T-helper 2 cell treated with Interferon-gamma antibody and Interleukin-4, amounts not matched to agents 5 μg/mL and 100 μg/mL, for 36 hours (primary cell): Measurements from ENCODE around the gene FHIT.

Experiments
- DNase-seq: peaks from one replicate; pipeline ENCODE4 v3.0.0; 2021; ENCODE audit warnings: low spot score
- H3K27ac Mint-ChIP-seq: one replicate; pipeline ENCODE4 v1.8.0; 2021; ENCODE audit warnings: mild to moderate bottlenecking, mixed read lengths
- H3K27me3 Mint-ChIP-seq: one replicate; pipeline ENCODE4 v1.8.0; 2021; ENCODE audit warnings: low read depth, mixed read lengths
- H3K36me3 Mint-ChIP-seq: one replicate; pipeline ENCODE4 v1.8.0; 2021; ENCODE audit warnings: low read depth, mixed read lengths
- H3K4me1 Mint-ChIP-seq: one replicate; pipeline ENCODE4 v1.8.0; 2021; ENCODE audit warnings: low read depth, mixed read lengths
- H3K4me3 Mint-ChIP-seq: one replicate; pipeline ENCODE4 v1.8.0; 2022; ENCODE audit warnings: mild to moderate bottlenecking, moderate library complexity, mixed read lengths
- H3K9me3 Mint-ChIP-seq: one replicate; pipeline ENCODE4 v1.8.0; 2021; ENCODE audit warnings: mixed read lengths

Gene FHIT

GRCh38 chr3:61252836-61253235 is 1.6 kb upstream of the FHIT start:
- Mint-ChIP-seq H3K27ac (no peak overlapping the region), H3K4me3 (no peak overlapping the region), H3K27me3 (peaks cover 11% of the 10 kb centered on the region), H3K9me3 (no peaks in the 10 kb centered on the region), H3K4me1 (peaks cover 15% of the 10 kb centered on the region), H3K36me3 (peaks cover 1% of the 10 kb centered on the region)
- no peak for DNase-seq

- Mint-ChIP-seq H3K4me3 (peak overlapping the region; percentile 94), H3K27ac (peak overlapping the region; percentile 90), H3K9me3 (no peaks in the 10 kb centered on the region), H3K27me3 (peaks cover 5% of the 10 kb centered on the region), H3K36me3 (peaks cover 1% of the 10 kb centered on the region), H3K4me1 (peaks cover 15% of the 10 kb centered on the region)
- DNase-seq, result peak; percentile 8
Measured at GRCh38 chr3:61250784-61251173, 473 bp downstream of the FHIT start.

GRCh38 chr3:61248496-61248895 is 2.8 kb downstream of the FHIT start:
- DNase-seq, result no peak
- Mint-ChIP-seq H3K4me3 (no peak overlapping the region), H3K27ac (no peak overlapping the region), H3K4me1 (peaks cover 15% of the 10 kb centered on the region), H3K9me3 (no peaks in the 10 kb centered on the region), H3K36me3 (peaks cover 1% of the 10 kb centered on the region), H3K27me3 (peaks cover 3% of the 10 kb centered on the region)

- H3K9me3 Mint-ChIP-seq, result no peaks in the 10 kb centered on the region
- peaks cover 1% of the 10 kb centered on the region for H3K36me3 Mint-ChIP-seq
- H3K4me1 Mint-ChIP-seq, result peaks cover 15% of the 10 kb centered on the region
- no peak overlapping the region for H3K4me3 Mint-ChIP-seq
- no peak overlapping the region for H3K27ac Mint-ChIP-seq
- no peak for DNase-seq
- H3K27me3 Mint-ChIP-seq, result no peaks in the 10 kb centered on the region
Measured at GRCh38 chr3:61247191-61247590, 4.1 kb downstream of the FHIT start.

GRCh38 chr3:61239871-61240270 is 11.4 kb downstream of the FHIT start:
- H3K9me3 Mint-ChIP-seq, result no peaks in the 10 kb centered on the region
- no peak overlapping the region for H3K27ac Mint-ChIP-seq
- no peak overlapping the region for H3K4me3 Mint-ChIP-seq
- H3K4me1 Mint-ChIP-seq, result peaks cover 2% of the 10 kb centered on the region
- H3K36me3 Mint-ChIP-seq, result no peaks in the 10 kb centered on the region
- no peak for DNase-seq
- H3K27me3 Mint-ChIP-seq, result no peaks in the 10 kb centered on the region

GRCh38 chr3:61237858-61238257 is 13.4 kb downstream of the FHIT start:
- no peak overlapping the region for H3K27ac Mint-ChIP-seq
- H3K4me1 Mint-ChIP-seq, result peaks cover 2% of the 10 kb centered on the region
- no peak for DNase-seq
- H3K4me3 Mint-ChIP-seq, result no peak overlapping the region
- H3K27me3 Mint-ChIP-seq, result no peaks in the 10 kb centered on the region
- H3K36me3 Mint-ChIP-seq, result no peaks in the 10 kb centered on the region
- no peaks in the 10 kb centered on the region for H3K9me3 Mint-ChIP-seq

- peaks cover 2% of the 10 kb centered on the region for H3K4me1 Mint-ChIP-seq
- H3K36me3 Mint-ChIP-seq, result no peaks in the 10 kb centered on the region
- DNase-seq, result no peak
- H3K9me3 Mint-ChIP-seq, result no peaks in the 10 kb centered on the region
- H3K4me3 Mint-ChIP-seq, result no peak overlapping the region
- no peak overlapping the region for H3K27ac Mint-ChIP-seq
- H3K27me3 Mint-ChIP-seq, result no peaks in the 10 kb centered on the region
Measured at GRCh38 chr3:61236556-61236955, 14.7 kb downstream of the FHIT start.

GRCh38 chr3:61233746-61234145 is 17.5 kb downstream of the FHIT start:
- Mint-ChIP-seq H3K36me3 (no peaks in the 10 kb centered on the region), H3K9me3 (no peaks in the 10 kb centered on the region), H3K27me3 (no peaks in the 10 kb centered on the region), H3K4me3 (no peak overlapping the region), H3K4me1 (peaks cover 2% of the 10 kb centered on the region), H3K27ac (no peak overlapping the region)
- DNase-seq, result no peak

- H3K27ac Mint-ChIP-seq, result no peak overlapping the region
- H3K27me3 Mint-ChIP-seq, result no peaks in the 10 kb centered on the region
- DNase-seq, result no peak
- no peaks in the 10 kb centered on the region for H3K9me3 Mint-ChIP-seq
- H3K36me3 Mint-ChIP-seq, result no peaks in the 10 kb centered on the region
- H3K4me3 Mint-ChIP-seq, result no peak overlapping the region
- H3K4me1 Mint-ChIP-seq, result peaks cover 1% of the 10 kb centered on the region
Measured at GRCh38 chr3:61231693-61232092, 19.6 kb downstream of the FHIT start.

- Mint-ChIP-seq H3K9me3 (no peaks in the 10 kb centered on the region), H3K4me1 (no peaks in the 10 kb centered on the region), H3K4me3 (no peak overlapping the region), H3K36me3 (no peaks in the 10 kb centered on the region), H3K27me3 (no peaks in the 10 kb centered on the region), H3K27ac (no peak overlapping the region)
- DNase-seq, result no peak
Measured at GRCh38 chr3:61227799-61228198, 23.5 kb downstream of the FHIT start.

- Mint-ChIP-seq H3K4me3 (no peak overlapping the region), H3K9me3 (no peaks in the 10 kb centered on the region), H3K36me3 (no peaks in the 10 kb centered on the region), H3K27ac (no peak overlapping the region), H3K4me1 (no peaks in the 10 kb centered on the region), H3K27me3 (no peaks in the 10 kb centered on the region)
- no peak for DNase-seq
Measured at GRCh38 chr3:61226166-61226686, 25.0 kb downstream of the FHIT start.

GRCh38 chr3:61224823-61225222 is 26.4 kb downstream of the FHIT start:
- Mint-ChIP-seq H3K4me1 (no peaks in the 10 kb centered on the region), H3K9me3 (no peaks in the 10 kb centered on the region), H3K4me3 (no peak overlapping the region), H3K36me3 (no peaks in the 10 kb centered on the region), H3K27me3 (no peaks in the 10 kb centered on the region), H3K27ac (no peak overlapping the region)
- DNase-seq, result no peak

- no peak overlapping the region for H3K4me3 Mint-ChIP-seq
- DNase-seq, result no peak
- no peaks in the 10 kb centered on the region for H3K27me3 Mint-ChIP-seq
- H3K36me3 Mint-ChIP-seq, result no peaks in the 10 kb centered on the region
- no peaks in the 10 kb centered on the region for H3K4me1 Mint-ChIP-seq
- no peak overlapping the region for H3K27ac Mint-ChIP-seq
- H3K9me3 Mint-ChIP-seq, result no peaks in the 10 kb centered on the region
Measured at GRCh38 chr3:61223451-61223850, 27.8 kb downstream of the FHIT start.

- no peaks in the 10 kb centered on the region for H3K4me1 Mint-ChIP-seq
- H3K36me3 Mint-ChIP-seq, result no peaks in the 10 kb centered on the region
- DNase-seq, result no peak
- no peak overlapping the region for H3K4me3 Mint-ChIP-seq
- H3K27me3 Mint-ChIP-seq, result no peaks in the 10 kb centered on the region
- no peak overlapping the region for H3K27ac Mint-ChIP-seq
- peaks cover under 1% of the 10 kb centered on the region for H3K9me3 Mint-ChIP-seq
Measured at GRCh38 chr3:61222467-61222866, 28.8 kb downstream of the FHIT start.

GRCh38 chr3:61221759-61222362 is 29.4 kb downstream of the FHIT start:
- peaks cover 5% of the 10 kb centered on the region for H3K9me3 Mint-ChIP-seq
- no peak overlapping the region for H3K27ac Mint-ChIP-seq
- H3K4me1 Mint-ChIP-seq, result no peaks in the 10 kb centered on the region
- H3K36me3 Mint-ChIP-seq, result no peaks in the 10 kb centered on the region
- no peak for DNase-seq
- no peaks in the 10 kb centered on the region for H3K27me3 Mint-ChIP-seq
- H3K4me3 Mint-ChIP-seq, result no peak overlapping the region
